Measurements from ENCODE around the gene SFMBT1.

SFMBT1 gene

GRCh38 chr3:52904552-52904951 is 141.3 kb downstream of the SFMBT1 start:
- Histone ChIP-seq H3K36me3 (ENCODE audit: control insufficient read depth in 2 of 2, insufficient read depth in 1 of 2, low read length in 2 of 2) (peaks cover 0 to 38% of the 10 kb centered on the region in 2 experiments; a peak in 1 of 3 replicates), H3K9me3 (ENCODE audit: control insufficient read depth, insufficient read depth, low read depth, low read length) (no peaks in the 10 kb centered on the region), H3K4me1 (ENCODE audit: control insufficient read depth, insufficient read depth, low read length) (no peaks in the 10 kb centered on the region), H3K4me3 (ENCODE audit: low read depth, low read length) (no peak overlapping the region), H3K27ac (ENCODE audit: extremely low read depth, low read depth, low read length) (no peak overlapping the region)
- TF ChIP-seq ZBTB8A (tag by site-specific recombination; IDR thresholded peaks at IDR 0.05) (no peak), ZNF600 (tag by site-specific recombination; IDR thresholded peaks at IDR 0.05) (no peak), ZNF677 (tag by site-specific recombination; IDR thresholded peaks at IDR 0.05) (no peak), ZNF558 (tag by site-specific recombination; IDR thresholded peaks at IDR 0.05) (no peak), MEIS1 (CRISPR knock-in tag; IDR thresholded peaks at IDR 0.05; ENCODE audit: borderline replicate concordance) (no peak), OVOL3 (tag by site-specific recombination; IDR thresholded peaks at IDR 0.05) (no peak), ZNF16 (tag by site-specific recombination; IDR thresholded peaks at IDR 0.05; ENCODE audit: low read depth) (no peak), ZBTB21 (tag by site-specific recombination; IDR thresholded peaks at IDR 0.05) (no peak)
- TF ChIP-seq, protein P1, sequence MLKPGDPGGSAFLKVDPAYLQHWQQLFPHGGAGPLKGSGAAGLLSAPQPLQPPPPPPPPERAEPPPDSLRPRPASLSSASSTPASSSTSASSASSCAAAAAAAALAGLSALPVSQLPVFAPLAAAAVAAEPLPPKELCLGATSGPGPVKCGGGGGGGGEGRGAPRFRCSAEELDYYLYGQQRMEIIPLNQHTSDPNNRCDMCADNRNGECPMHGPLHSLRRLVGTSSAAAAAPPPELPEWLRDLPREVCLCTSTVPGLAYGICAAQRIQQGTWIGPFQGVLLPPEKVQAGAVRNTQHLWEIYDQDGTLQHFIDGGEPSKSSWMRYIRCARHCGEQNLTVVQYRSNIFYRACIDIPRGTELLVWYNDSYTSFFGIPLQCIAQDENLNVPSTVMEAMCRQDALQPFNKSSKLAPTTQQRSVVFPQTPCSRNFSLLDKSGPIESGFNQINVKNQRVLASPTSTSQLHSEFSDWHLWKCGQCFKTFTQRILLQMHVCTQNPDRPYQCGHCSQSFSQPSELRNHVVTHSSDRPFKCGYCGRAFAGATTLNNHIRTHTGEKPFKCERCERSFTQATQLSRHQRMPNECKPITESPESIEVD (tag by site-specific recombination; IDR thresholded peaks at IDR 0.05) = no peak
- ChIA-PET CTCF (no interaction called here), POLR2A (no interaction called here)

DNA sequence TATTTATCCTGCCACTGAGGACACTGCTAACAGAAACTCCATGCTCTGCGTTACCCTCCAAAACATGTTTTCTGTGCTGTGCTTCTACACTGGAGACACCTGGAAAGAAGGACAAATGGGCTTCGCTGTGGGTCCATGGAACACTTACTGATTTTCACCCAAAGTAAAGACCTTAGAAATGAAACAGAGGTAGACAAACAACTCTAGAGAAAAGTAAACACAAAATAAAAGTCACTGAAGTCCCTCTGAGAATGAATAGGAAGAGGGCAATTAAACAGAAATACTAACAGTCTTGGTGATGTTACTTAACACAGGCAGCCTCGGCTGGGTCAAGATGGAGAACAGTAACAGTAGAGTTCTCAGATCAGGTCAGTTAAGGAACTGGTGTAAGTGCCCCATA is 141.9 kb downstream of the SFMBT1 start:
- H3K9me3 ChIP-seq (ENCODE audit: control insufficient read depth, insufficient read depth, low read depth, low read length) = no peaks in the 10 kb centered on the region
- no peak overlapping the region for H3K4me3 ChIP-seq (ENCODE audit: low read depth, low read length)
- POLR2A ChIA-PET = no interaction called here
- peaks cover 0 to 38% of the 10 kb centered on the region in 2 experiments; a peak in 1 of 3 replicates for H3K36me3 ChIP-seq (ENCODE audit: control insufficient read depth in 2 of 2, insufficient read depth in 1 of 2, low read length in 2 of 2)
- CTCF ChIA-PET = no interaction called here
- TF ChIP-seq ZNF76 (tag by site-specific recombination; IDR thresholded peaks at IDR 0.05; ENCODE audit: borderline replicate concordance, low read depth) = no peak
- TF ChIP-seq BCL11B (tag by site-specific recombination; IDR thresholded peaks at IDR 0.05; ENCODE audit: low read depth) = no peak
- TF ChIP-seq, protein P2, sequence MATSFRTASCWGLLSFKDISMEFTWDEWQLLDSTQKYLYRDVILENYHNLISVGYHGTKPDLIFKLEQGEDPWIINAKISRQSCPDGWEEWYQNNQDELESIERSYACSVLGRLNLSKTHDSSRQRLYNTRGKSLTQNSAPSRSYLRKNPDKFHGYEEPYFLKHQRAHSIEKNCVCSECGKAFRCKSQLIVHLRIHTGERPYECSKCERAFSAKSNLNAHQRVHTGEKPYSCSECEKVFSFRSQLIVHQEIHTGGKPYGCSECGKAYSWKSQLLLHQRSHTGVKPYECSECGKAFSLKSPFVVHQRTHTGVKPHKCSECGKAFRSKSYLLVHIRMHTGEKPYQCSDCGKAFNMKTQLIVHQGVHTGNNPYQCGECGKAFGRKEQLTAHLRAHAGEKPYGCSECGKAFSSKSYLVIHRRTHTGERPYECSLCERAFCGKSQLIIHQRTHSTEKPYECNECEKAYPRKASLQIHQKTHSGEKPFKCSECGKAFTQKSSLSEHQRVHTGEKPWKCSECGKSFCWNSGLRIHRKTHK (tag by site-specific recombination; IDR thresholded peaks at IDR 0.05) = no peak
- TF ChIP-seq REPIN1 (tag by site-specific recombination; IDR thresholded peaks at IDR 0.05; ENCODE audit: low read depth) = no peak
- TF ChIP-seq ZNF24 (tag by site-specific recombination; IDR thresholded peaks at IDR 0.05) = no peak
- TF ChIP-seq TCF7L2 (IDR thresholded peaks at IDR 0.05; ENCODE audit: borderline replicate concordance, low read depth, low read length) = no peak
- TF ChIP-seq ZNF843 (tag by site-specific recombination; IDR thresholded peaks at IDR 0.05) = no peak
- TF ChIP-seq ZNF501 (tag by site-specific recombination; IDR thresholded peaks at IDR 0.05) = no peak
- no peak overlapping the region for H3K27ac ChIP-seq (ENCODE audit: extremely low read depth, low read depth, low read length)
- H3K4me1 ChIP-seq (ENCODE audit: control insufficient read depth, insufficient read depth, low read length) = no peaks in the 10 kb centered on the region

- CTCF ChIA-PET = interaction anchor here (0.9 kb wide), 1 partner anchor 176 kb away, joined by 3 read pairs; no protein-coding TSS in a partner anchor
- H3K4me3 ChIP-seq (ENCODE audit: low read depth, low read length) = peak within 1 kb of the TSS; percentile 66
- peaks cover 0 to 26% of the 10 kb centered on the region in 2 experiments; a peak in 1 of 3 replicates for H3K36me3 ChIP-seq (ENCODE audit: control insufficient read depth in 2 of 2, insufficient read depth in 1 of 2, low read length in 2 of 2)
- no peaks in the 10 kb centered on the region for H3K4me1 ChIP-seq (ENCODE audit: control insufficient read depth, insufficient read depth, low read length)
- peak within 1 kb of the TSS; percentile 38; the same call in 1 of the 2 replicates for H3K27ac ChIP-seq (ENCODE audit: extremely low read depth, low read depth, low read length)
- POLR2A ChIA-PET = no interaction called here
- H3K9me3 ChIP-seq (ENCODE audit: control insufficient read depth, insufficient read depth, low read depth, low read length) = no peaks in the 10 kb centered on the region
- peak; percentile 68 for TF ChIP-seq IKZF3 (tag by site-specific recombination; IDR thresholded peaks at IDR 0.05)
- no peak for TF ChIP-seq CTCF (tag by site-specific recombination; IDR thresholded peaks at IDR 0.05)
- TF ChIP-seq, protein P3, sequence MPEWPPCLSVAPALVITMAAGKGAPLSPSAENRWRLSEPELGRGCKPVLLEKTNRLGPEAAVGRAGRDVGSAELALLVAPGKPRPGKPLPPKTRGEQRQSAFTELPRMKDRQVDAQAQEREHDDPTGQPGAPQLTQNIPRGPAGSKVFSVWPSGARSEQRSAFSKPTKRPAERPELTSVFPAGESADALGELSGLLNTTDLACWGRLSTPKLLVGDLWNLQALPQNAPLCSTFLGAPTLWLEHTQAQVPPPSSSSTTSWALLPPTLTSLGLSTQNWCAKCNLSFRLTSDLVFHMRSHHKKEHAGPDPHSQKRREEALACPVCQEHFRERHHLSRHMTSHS (tag by site-specific recombination; IDR thresholded peaks at IDR 0.05) = no peak
- peak; percentile 57 for TF ChIP-seq ZBTB26 (tag by site-specific recombination; optimal IDR thresholded peaks at IDR 0.05)
- peak; percentile 86 for TF ChIP-seq GLIS2 (tag by site-specific recombination; IDR thresholded peaks at IDR 0.05)
- TF ChIP-seq ZNF571 (tag by site-specific recombination; IDR thresholded peaks at IDR 0.05) = no peak
Measured at GRCh38 chr3:52897130-52898122, 148.4 kb downstream of the SFMBT1 start, which contains the start of gene STIMATE. TSS of gene STIMATE (minus strand) at chr3:52897548. CDS start at chr3:52897450, 98 bp downstream.

All from HEK293 (cell line).